Stomach (tissue), 4 donors: Measurements from ENCODE around the gene KCNG3.

Source experiments
- POLR2A ChIP-seq, 4 donors: fragments of 450-650 bp; IDR thresholded peaks; one replicate each; pipeline ENCODE4 v1.6.1; 2016; ENCODE audit warnings: antibody characterized with exemption in 4 of 4, control low read depth in 2 of 4, mild to moderate bottlenecking in 1 of 4, moderate library complexity in 1 of 4
- TF ChIP-seq, protein P1 (sequence below), 7 experiments: fragments of 450-650 bp in 4 of 7; fragments of 200-600 bp in 3 of 7; sonication (generic) in 3 of 7; IDR thresholded peaks; one replicate each; pipeline ENCODE4 v1.5.1; 2016 to 2019; ENCODE audit warnings: antibody characterized with exemption in 7 of 7, control low read depth in 2 of 7, mild to moderate bottlenecking in 1 of 7

GRCh38 chr2:42537493-42537892 is 43.7 kb upstream of the KCNG3 start:
- no peak for TF ChIP-seq POLR2A (IDR thresholded peaks at IDR 0.05)
- TF ChIP-seq, protein P1, sequence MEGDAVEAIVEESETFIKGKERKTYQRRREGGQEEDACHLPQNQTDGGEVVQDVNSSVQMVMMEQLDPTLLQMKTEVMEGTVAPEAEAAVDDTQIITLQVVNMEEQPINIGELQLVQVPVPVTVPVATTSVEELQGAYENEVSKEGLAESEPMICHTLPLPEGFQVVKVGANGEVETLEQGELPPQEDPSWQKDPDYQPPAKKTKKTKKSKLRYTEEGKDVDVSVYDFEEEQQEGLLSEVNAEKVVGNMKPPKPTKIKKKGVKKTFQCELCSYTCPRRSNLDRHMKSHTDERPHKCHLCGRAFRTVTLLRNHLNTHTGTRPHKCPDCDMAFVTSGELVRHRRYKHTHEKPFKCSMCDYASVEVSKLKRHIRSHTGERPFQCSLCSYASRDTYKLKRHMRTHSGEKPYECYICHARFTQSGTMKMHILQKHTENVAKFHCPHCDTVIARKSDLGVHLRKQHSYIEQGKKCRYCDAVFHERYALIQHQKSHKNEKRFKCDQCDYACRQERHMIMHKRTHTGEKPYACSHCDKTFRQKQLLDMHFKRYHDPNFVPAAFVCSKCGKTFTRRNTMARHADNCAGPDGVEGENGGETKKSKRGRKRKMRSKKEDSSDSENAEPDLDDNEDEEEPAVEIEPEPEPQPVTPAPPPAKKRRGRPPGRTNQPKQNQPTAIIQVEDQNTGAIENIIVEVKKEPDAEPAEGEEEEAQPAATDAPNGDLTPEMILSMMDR (IDR thresholded peaks at IDR 0.05) = no peak
